ENCODE results near the gene RAP2C.
"Not testable (repeated sequence)": the region's sequence is repeated elsewhere in the genome, so short reads cannot be mapped to it uniquely, and the experiment has no call there.

Gene RAP2C

DNA sequence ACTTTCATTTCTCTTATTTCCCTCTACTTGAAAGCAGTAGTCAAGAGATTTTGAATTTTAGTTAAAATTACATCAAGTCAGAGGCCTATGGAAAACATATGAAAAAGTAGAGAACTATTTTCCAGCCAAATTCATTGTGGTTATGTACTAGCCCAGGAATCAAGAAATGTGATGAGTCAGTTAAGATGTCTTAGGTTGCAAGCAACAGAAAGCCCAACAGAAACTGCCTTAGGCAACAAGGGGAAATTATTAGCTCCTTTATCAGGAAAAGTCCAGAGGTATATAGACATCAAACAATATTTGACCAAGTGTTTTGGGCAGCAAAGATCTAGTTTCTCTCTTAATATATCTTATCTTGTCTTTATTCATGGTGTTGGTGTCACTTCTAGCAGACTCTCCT, 53.6 kb downstream of the RAP2C start:
- no peak for FAIRE-seq
- TF ChIP-seq, protein P1, sequence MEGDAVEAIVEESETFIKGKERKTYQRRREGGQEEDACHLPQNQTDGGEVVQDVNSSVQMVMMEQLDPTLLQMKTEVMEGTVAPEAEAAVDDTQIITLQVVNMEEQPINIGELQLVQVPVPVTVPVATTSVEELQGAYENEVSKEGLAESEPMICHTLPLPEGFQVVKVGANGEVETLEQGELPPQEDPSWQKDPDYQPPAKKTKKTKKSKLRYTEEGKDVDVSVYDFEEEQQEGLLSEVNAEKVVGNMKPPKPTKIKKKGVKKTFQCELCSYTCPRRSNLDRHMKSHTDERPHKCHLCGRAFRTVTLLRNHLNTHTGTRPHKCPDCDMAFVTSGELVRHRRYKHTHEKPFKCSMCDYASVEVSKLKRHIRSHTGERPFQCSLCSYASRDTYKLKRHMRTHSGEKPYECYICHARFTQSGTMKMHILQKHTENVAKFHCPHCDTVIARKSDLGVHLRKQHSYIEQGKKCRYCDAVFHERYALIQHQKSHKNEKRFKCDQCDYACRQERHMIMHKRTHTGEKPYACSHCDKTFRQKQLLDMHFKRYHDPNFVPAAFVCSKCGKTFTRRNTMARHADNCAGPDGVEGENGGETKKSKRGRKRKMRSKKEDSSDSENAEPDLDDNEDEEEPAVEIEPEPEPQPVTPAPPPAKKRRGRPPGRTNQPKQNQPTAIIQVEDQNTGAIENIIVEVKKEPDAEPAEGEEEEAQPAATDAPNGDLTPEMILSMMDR (IDR thresholded peaks at IDR 0.05; ENCODE audit: insufficient read depth, missing control alignments) = no peak
- no peak for DNase-seq (ENCODE audit: insufficient read length, low spot score)

DNA sequence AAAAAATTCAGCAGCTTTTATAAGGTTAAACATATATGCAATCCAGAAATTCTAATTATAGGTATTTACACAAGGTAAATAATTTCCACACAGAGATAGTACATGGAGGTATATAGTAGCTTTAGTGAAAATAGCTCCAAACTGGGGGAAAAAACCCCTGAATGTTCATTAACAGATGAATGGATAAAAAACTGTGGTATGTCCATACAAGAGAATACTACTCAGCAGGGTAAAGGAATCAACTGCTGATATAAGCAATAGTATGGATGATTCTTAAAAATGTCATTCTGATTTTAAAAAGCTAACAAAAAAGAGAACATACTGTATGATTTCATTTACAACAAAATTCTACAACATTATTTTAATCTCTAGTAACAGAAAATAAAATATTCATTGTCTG, 54.2 kb downstream of the RAP2C start:
- FAIRE-seq (no peak), DNase-seq (ENCODE audit: insufficient read length, low spot score) (no peak)
- TF ChIP-seq, protein P1 (IDR thresholded peaks at IDR 0.05; ENCODE audit: insufficient read depth, missing control alignments) = no peak

DNA sequence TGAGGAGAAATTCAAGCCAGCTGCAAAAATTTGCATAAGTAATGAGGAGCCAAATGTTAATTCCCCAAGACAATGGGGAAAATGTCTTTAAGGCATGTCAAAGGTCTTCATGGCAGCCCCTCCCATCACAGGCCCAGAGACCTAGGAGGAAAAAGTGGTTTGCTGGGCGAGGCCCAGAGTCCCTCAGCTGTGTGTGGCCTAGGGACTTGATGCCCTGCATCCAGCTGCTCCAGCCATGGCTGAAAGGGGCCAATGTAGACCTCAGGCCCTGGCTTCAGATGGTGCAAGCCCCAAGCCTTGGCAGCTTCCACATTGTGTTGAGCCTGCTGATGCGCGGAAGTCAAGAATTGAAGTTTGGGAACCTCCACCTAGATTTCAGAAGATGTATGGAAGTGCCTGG, 56.2 kb downstream of the RAP2C start:
- FAIRE-seq; DNase-seq (ENCODE audit: insufficient read length, low spot score): not testable (repeated sequence)

DNA sequence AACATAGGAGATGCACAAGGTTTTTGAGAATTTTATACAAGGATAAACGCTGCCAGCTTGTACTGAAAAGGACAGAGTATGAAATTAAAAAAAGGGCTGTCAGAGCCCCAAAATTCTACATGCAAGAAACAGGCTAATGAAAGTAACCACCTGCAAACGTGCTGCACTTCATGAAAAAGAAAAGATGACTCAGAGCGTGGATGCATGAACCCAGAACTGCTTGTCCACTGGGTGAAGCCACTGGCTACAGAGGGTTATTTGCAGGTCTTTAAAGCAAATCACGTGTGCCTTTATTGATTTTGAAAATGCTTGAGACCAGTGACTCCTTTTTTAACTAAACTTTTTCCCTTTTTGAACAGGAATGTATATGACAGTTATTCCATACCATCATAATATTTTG, 66.1 kb downstream of the RAP2C start:
- FAIRE-seq = no peak
- no peak for DNase-seq (ENCODE audit: insufficient read length, low spot score)
- TF ChIP-seq, protein P1 (IDR thresholded peaks at IDR 0.05; ENCODE audit: insufficient read depth, missing control alignments) = no peak

All from D721Med (cell line).